ENCODE data around the gene ARHGAP31. TPM values are rescaled to one million over a fixed set of nuclear protein-coding genes. Genes with fewer than 3 reads are reported as not detected.

Gene ARHGAP31
- total RNA-seq, result 1 to 10 TPM; 4.1 to 8.4 (median 8.4) TPM
- total RNA-seq (2013), result 6.4 TPM

GRCh38 chr3:119293871-119294695 lies at the start of gene ARHGAP31:
ARHGAP31 (plus strand) TSS chr3:119294383; CDS start chr3:119294905, 522 bp downstream.
- Histone ChIP-seq H3K27ac (ENCODE audit: low read length) (peak within 1 kb of the TSS; percentile 99), H3K27me3 (ENCODE audit: control insufficient read depth, insufficient read depth, low read length) (peaks cover 9% of the 10 kb centered on the region), H3K9me3 (ENCODE audit: control insufficient read depth, insufficient read depth, low read length) (no peaks in the 10 kb centered on the region), H3K36me3 (ENCODE audit: control insufficient read depth, insufficient read depth, low read length) (no peaks in the 10 kb centered on the region), H3K4me3 (ENCODE audit: low read length) (peak within 1 kb of the TSS; percentile 82), H3K4me1 (ENCODE audit: control insufficient read depth, insufficient read depth, low read length) (peaks cover 60% of the 10 kb centered on the region)
- Mint-ChIP-seq H3K36me3 (no peaks in the 10 kb centered on the region), H3K4me1 (peaks cover 72 to 74% of the 10 kb centered on the region in 2 donors), H3K4me3 (peak within 1 kb of the TSS; percentile 95), H3K9me3 (no peaks in the 10 kb centered on the region), H3K27ac (peak within 1 kb of the TSS; percentile 95 to 97), H3K27me3 (ENCODE audit: low read depth in 2 of 2) (peaks cover 9 to 15% of the 10 kb centered on the region in 2 donors)
- peak; percentile 81 to 94 for DNase-seq
- ATAC-seq, result peak; percentile 65 to 82 (median 70)
- intact Hi-C loops (cut with micrococcal nuclease), result loop anchor here (1.0 to 10.0 kb wide), 4 partner anchors 29 to 801 kb away; partner anchors contain the start of genes B4GALT4, GSK3B and TMEM39A
- WGBS (ENCODE audit: insufficient coverage), result under 1% methylated on average over 55 of the region's 55 CpGs
- no peak for TF ChIP-seq CTCF (IDR thresholded peaks at IDR 0.05)

- intact Hi-C loops (cut with micrococcal nuclease), result no loop called here
Measured at GRCh38 chr3:119245778-119246177, 48.4 kb upstream of the ARHGAP31 start.

GRCh38 chr3:119255214-119255613 lies 39.0 kb upstream of the ARHGAP31 start:
- 87% methylated on average over 2 of the region's 2 CpGs for WGBS (ENCODE audit: insufficient coverage)
- no peaks in the 10 kb centered on the region for H3K9me3 ChIP-seq (ENCODE audit: control insufficient read depth, insufficient read depth, low read length)
- no peak for ATAC-seq

More at GRCh38 chr3:119245778-119246177, 48.4 kb upstream of the ARHGAP31 start:
- no peak overlapping the region for H3K4me3 Mint-ChIP-seq
- no peak for TF ChIP-seq CTCF (IDR thresholded peaks at IDR 0.05)
- H3K36me3 ChIP-seq (ENCODE audit: control insufficient read depth, insufficient read depth, low read length), result no peaks in the 10 kb centered on the region
- H3K27me3 ChIP-seq (ENCODE audit: control insufficient read depth, insufficient read depth, low read length), result no peaks in the 10 kb centered on the region
- 44% methylated on average over 2 of the region's 2 CpGs for WGBS (ENCODE audit: insufficient coverage)
- H3K4me1 ChIP-seq (ENCODE audit: control insufficient read depth, insufficient read depth, low read length), result peaks cover 6% of the 10 kb centered on the region
- no peak for ATAC-seq
- DNase-seq, result no peak
- H3K27ac ChIP-seq (ENCODE audit: low read length), result no peak overlapping the region
- H3K9me3 Mint-ChIP-seq, result peaks cover 0 to 6% of the 10 kb centered on the region in 2 donors
- no peak overlapping the region for H3K27ac Mint-ChIP-seq
- H3K9me3 ChIP-seq (ENCODE audit: control insufficient read depth, insufficient read depth, low read length), result no peaks in the 10 kb centered on the region
- H3K27me3 Mint-ChIP-seq (ENCODE audit: low read depth in 2 of 2), result peaks cover 11 to 12% of the 10 kb centered on the region in 2 donors
- no peaks in the 10 kb centered on the region for H3K36me3 Mint-ChIP-seq
- H3K4me3 ChIP-seq (ENCODE audit: low read length), result no peak overlapping the region
- peaks cover 0 to 8% of the 10 kb centered on the region in 2 donors for H3K4me1 Mint-ChIP-seq

More at GRCh38 chr3:119255214-119255613, 39.0 kb upstream of the ARHGAP31 start:
- TF ChIP-seq CTCF (IDR thresholded peaks at IDR 0.05), result no peak
- Histone ChIP-seq H3K4me3 (ENCODE audit: low read length) (no peak overlapping the region), H3K27ac (ENCODE audit: low read length) (no peak overlapping the region), H3K36me3 (ENCODE audit: control insufficient read depth, insufficient read depth, low read length) (no peaks in the 10 kb centered on the region), H3K4me1 (ENCODE audit: control insufficient read depth, insufficient read depth, low read length) (no peaks in the 10 kb centered on the region), H3K27me3 (ENCODE audit: control insufficient read depth, insufficient read depth, low read length) (no peaks in the 10 kb centered on the region)
- DNase-seq, result no peak
- H3K27me3 Mint-ChIP-seq (ENCODE audit: low read depth in 2 of 2), result peaks cover 4 to 15% of the 10 kb centered on the region in 2 donors
- H3K27ac Mint-ChIP-seq, result no peak overlapping the region
- no peaks in the 10 kb centered on the region for H3K36me3 Mint-ChIP-seq
- H3K9me3 Mint-ChIP-seq, result no peaks in the 10 kb centered on the region
- no peak overlapping the region for H3K4me3 Mint-ChIP-seq
- no peaks in the 10 kb centered on the region for H3K4me1 Mint-ChIP-seq
- intact Hi-C loops (cut with micrococcal nuclease), result no loop called here

Measured in natural killer cell (primary cell).